HFFc6 (cell line): ENCODE results near the gene MFAP4. TPM values are rescaled to one million over a fixed set of nuclear protein-coding genes. Genes with fewer than 3 reads are reported as not detected.
A peak's percentile ranks its signal among the peaks of the same experiment; 100 is the strongest.

ENCODE experiments used
- DNase-seq: peaks from one replicate; pipeline ENCODE4 v3.0.0-alpha.2; 2018
- H3K27ac Mint-ChIP-seq: 2 replicates; pipeline ENCODE4 v1.8.0; 2020; ENCODE audit warnings: mild to moderate bottlenecking, mixed read lengths
- H3K27me3 Mint-ChIP-seq: 2 replicates; pipeline ENCODE4 v1.8.0; 2021; ENCODE audit warnings: mild to moderate bottlenecking, moderate library complexity, mixed read lengths; ENCODE audit not compliant: insufficient read depth
- H3K36me3 Mint-ChIP-seq: 2 replicates; pipeline ENCODE4 v1.8.0; 2021; ENCODE audit warnings: low read depth, mixed read lengths
- H3K4me1 Mint-ChIP-seq: 2 replicates; pipeline ENCODE4 v1.8.0; 2020; ENCODE audit warnings: low read depth, mixed read lengths
- H3K4me3 Mint-ChIP-seq: 2 replicates; pipeline ENCODE4 v1.8.0; 2020; ENCODE audit warnings: mild to moderate bottlenecking, moderate library complexity, mixed read lengths
- H3K9me3 Mint-ChIP-seq: 2 replicates; pipeline ENCODE4 v1.8.0; 2020; ENCODE audit warnings: mild to moderate bottlenecking, mixed read lengths
- CTCF ChIP-seq: fragments of 200-600 bp; sonication (generic); IDR thresholded peaks from 2 replicates; pipeline ENCODE4 v1.5.0; 2021; ENCODE audit warnings: antibody characterized with exemption, mild to moderate bottlenecking
- total RNA-seq, 6 experiments: library from RNA; stranded (reverse); fragmentation: NEBNext Ultra II Directional; extraction: Animal tissue kit (Norgen Biotek cat#: 25700); gene quantifications; 2 replicates in 1 of 6; 3 replicates in 5 of 6; pipeline ENCODE4 v1.2.3, GENCODE V29; 2021

The MFAP4 gene
- total RNA-seq, 6 experiments from 2014 or later, result 17.7 to 46.5 (median 22.0) TPM

- Mint-ChIP-seq H3K27ac (no peak overlapping the region), H3K9me3 (no peaks in the 10 kb centered on the region), H3K4me3 (no peak overlapping the region), H3K4me1 (peaks cover 15% of the 10 kb centered on the region), H3K27me3 (peaks cover 4% of the 10 kb centered on the region), H3K36me3 (no peaks in the 10 kb centered on the region)
- peak; percentile 81 for TF ChIP-seq CTCF
- DNase-seq, result no peak
Measured at GRCh38 chr17:19338031-19338990, 48.7 kb downstream of the MFAP4 start.

GRCh38 chr17:19337712-19338023 lies 49.3 kb downstream of the MFAP4 start:
- no peaks in the 10 kb centered on the region for H3K9me3 Mint-ChIP-seq
- no peak overlapping the region for H3K27ac Mint-ChIP-seq
- DNase-seq, result no peak
- H3K4me3 Mint-ChIP-seq, result no peak overlapping the region
- TF ChIP-seq CTCF, result no peak
- H3K4me1 Mint-ChIP-seq, result peaks cover 19% of the 10 kb centered on the region
- H3K36me3 Mint-ChIP-seq, result peaks cover 2% of the 10 kb centered on the region
- H3K27me3 Mint-ChIP-seq, result peaks cover 4% of the 10 kb centered on the region

- H3K27me3 Mint-ChIP-seq, result peaks cover 4% of the 10 kb centered on the region
- H3K36me3 Mint-ChIP-seq, result peaks cover 6% of the 10 kb centered on the region
- H3K4me1 Mint-ChIP-seq, result peaks cover 21% of the 10 kb centered on the region
- no peak overlapping the region for H3K27ac Mint-ChIP-seq
- no peak overlapping the region for H3K4me3 Mint-ChIP-seq
- TF ChIP-seq CTCF, result no peak
- DNase-seq, result no peak
- no peaks in the 10 kb centered on the region for H3K9me3 Mint-ChIP-seq
Measured at GRCh38 chr17:19336938-19337711, 49.9 kb downstream of the MFAP4 start.

- no peaks in the 10 kb centered on the region for H3K9me3 Mint-ChIP-seq
- TF ChIP-seq CTCF, result no peak
- no peak overlapping the region for H3K4me3 Mint-ChIP-seq
- no peak overlapping the region for H3K27ac Mint-ChIP-seq
- DNase-seq, result no peak
- H3K36me3 Mint-ChIP-seq, result peaks cover 6% of the 10 kb centered on the region
- peaks cover 21% of the 10 kb centered on the region for H3K4me1 Mint-ChIP-seq
- peaks cover 4% of the 10 kb centered on the region for H3K27me3 Mint-ChIP-seq
Measured at GRCh38 chr17:19335951-19336631, 50.9 kb downstream of the MFAP4 start.

GRCh38 chr17:19334331-19334730 lies 52.7 kb downstream of the MFAP4 start:
- Mint-ChIP-seq H3K27ac (no peak overlapping the region), H3K9me3 (no peaks in the 10 kb centered on the region), H3K4me3 (no peak overlapping the region), H3K27me3 (peaks cover 4% of the 10 kb centered on the region), H3K36me3 (peaks cover 18% of the 10 kb centered on the region), H3K4me1 (peaks cover 35% of the 10 kb centered on the region)
- no peak for TF ChIP-seq CTCF
- no peak for DNase-seq
